Hepatocyte (in vitro differentiated cells): ENCODE measurements around the gene ERC2.

Experiments used
- CTCF ChIP-seq: fragments of 200-600 bp; sonication (generic); IDR thresholded peaks from 2 replicates; pipeline ENCODE4 v1.5.1; 2016; ENCODE audit warnings: antibody characterized with exemption, mild to moderate bottlenecking; ENCODE audit not compliant: poor library complexity
- EZH2 ChIP-seq: fragments of 200-600 bp; sonication (generic); IDR thresholded peaks from 2 replicates; pipeline ENCODE4 v1.6.1; 2016; ENCODE audit warnings: antibody characterized with exemption, mild to moderate bottlenecking, borderline replicate concordance

- no peak for TF ChIP-seq CTCF
- TF ChIP-seq EZH2 = no peak
These were observed 149.4 kb downstream of the ERC2 start for GRCh38 chr3:56318891-56319290.
